ENCODE results near the gene AANAT.

Gene AANAT

DNA sequence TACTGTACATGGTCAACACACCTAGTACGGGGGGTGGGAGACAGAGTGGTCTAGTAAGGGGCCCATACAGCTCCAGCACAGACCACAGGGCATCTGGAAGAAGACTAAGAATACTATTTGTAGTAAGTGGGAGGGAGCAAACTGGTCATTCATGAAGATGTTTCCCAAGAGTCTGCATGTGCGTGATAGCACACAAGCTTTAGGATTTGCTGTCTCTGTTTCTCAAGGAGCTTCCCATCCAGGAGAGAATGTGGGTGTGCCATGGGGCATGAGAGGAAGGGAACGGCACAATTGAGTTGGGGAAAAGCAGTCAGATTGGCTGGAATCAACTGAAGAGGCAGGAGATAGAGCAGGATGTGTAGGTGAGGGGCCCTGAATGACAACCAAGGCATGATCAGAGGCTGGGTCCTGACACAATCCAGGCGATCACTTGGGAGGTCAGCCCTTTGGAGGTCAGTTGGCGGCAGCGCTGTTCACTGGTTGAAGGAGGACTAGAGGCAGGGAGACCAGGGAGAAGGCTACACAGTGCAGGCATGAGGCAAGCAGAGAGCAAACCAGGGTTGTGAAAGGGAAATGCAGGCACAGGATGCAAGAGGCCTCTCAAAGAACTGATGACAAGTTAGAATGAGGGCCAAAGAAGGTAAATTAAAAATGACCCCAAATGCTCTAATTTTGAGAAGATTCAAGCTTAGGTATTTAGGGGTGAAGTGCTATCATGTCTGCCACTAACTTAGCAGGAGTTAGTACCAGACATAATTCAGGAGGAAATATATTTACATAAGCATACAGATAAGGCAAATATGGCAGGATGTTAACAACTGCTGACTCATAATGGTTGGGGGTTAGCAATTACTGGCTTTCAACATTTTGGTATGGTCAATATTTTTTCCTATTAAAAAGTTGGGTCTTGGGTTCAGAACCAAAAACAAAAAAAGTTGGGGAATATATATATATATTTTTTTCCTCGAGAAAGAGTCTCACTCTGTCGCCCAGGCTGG, 24.8 kb upstream of the AANAT start:
- no peak for DNase-seq (ENCODE audit: low read depth)

DNA sequence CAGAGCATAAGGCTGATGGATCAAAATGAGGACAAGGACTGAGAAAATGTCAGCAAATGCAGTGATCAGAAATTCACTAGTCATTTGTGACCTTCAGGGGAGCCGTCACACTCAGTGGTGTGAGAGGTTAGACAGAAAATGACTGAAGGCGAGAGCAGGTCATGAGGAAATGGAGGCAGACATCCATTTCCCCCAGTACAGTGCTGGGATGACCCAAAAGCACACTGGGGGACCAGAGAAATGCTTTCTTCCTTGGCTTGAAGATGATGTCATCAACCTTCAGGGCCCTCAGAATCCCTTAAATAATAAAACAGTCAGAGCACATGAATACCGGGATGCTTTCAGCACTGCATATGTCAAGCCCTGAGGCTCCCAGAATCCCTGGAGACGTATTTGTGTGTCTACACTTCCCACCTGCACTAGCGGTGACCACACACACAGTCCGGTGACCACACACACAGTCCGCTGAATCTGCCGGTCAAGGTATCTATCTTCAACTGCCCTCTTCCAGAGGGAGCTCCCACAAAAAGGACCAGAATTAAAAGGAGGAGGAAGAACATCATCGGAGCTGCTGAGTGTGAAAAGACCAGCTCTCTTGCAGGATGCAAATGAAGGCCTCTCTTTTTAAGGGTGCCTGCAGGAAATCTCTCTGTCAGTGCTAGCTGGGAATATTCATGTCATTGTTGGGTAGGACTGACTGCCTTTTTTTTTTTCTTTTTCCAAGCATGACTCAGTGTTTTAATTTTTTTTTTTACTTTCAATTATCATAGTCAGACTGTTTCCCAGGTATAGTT, 22.7 kb upstream of the AANAT start:
- DNase-seq (ENCODE audit: low read depth): no peak

DNA sequence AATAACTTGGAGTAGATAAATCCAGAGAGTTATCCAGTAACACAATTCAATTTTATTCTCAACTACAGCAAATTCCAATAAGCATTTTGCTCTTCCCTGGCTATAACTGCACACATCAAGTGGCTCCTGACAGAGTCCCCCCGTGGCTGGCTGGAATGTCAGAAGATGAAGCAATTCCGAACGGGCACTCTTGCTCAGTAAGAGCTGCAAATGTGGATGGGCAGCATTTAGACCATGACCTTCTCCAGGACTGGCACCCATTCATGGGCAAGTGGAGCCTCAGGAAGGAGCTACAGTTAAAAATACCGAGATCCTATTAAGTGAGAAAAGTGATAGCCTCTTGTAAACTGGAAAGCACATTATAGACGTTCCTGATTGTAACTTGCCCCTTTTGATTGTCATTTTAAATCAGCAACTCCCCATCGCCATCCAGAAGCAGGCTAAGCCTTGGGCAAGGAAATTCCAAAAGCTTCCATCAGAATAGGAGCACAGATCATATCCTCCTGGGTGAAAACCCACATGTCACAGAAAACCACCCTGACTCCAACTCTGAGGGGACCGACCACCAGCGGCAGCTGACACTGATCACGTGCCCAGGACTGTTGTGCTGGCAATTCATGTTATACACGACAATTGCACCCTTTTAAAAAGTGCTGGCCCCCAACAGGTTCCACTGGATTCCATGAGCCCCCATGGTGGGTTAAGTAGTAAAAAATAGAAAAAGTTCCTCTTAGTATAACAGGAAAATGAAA, 21.5 kb upstream of the AANAT start:
- no peak for DNase-seq (ENCODE audit: low read depth)

DNA sequence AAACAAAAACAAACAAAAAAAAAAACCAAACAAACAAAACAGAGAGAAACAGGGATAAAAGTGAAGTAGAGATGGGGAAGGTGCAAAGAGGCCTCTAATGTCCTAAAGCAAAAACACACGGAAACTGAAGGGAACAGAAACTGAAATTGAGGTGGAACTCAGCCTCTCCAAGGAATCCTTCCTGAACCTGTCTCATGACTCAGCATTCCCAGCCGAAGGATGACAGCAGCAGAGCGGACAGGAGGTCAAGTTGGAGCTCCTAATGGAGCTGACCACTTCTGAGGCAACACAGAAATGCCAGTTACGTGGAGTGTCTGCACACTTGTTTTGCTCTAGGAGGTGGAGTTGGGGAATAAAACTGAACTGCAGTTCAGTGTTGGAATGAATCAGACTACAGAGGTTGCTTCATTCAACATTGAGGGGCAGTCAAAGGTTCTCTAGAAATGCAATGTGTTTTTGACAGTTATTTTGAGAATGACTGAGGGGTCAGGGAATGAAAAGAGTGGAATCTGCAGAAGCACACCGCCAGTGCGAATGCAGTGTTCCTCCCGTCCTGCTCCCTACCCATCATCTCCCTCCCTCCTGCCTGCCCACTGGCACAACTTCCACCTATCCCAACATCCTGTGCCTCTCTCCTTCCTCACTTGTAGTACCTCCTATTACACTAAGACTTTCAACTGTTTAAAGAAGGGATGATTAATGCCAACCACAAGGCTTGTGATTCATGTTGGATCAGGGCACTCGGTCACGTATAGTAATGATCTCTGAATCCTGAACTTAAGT, 20.8 kb upstream of the AANAT start:
- DNase-seq (ENCODE audit: low read depth): no peak

DNA sequence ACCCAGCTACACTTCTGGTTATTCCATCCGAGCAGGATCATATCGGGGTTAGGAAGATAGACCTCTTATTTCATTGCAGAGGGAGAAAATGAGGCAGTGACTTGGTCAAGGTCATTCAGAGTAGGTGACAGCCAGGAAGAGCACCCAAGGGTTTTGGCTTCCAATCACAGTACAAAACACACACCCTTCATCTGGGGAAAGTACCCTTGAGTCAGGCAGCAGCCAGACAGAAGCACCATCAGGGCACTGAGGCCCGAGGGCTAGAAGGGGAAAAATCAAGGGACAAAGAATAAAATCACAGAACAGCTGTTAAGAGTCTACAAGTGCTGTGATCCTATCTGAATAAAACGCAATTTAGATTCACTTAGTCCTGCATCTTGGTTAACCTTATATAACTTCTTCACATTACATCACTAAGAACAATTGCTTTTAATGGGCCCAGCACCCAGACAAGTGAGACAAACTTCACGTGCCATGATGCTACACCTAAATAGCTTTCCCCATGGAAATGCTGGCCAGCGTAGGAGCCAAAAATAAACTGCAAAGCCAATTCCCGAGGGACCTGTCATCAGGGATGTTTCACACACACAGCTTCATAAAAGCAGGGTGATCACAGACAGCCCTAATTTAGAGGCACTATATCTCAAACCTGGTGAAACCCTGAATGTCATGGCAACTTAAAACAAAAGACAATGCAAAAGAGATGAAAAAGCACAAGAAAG, 19.3 kb upstream of the AANAT start:
- no peak for DNase-seq (ENCODE audit: low read depth)

DNA sequence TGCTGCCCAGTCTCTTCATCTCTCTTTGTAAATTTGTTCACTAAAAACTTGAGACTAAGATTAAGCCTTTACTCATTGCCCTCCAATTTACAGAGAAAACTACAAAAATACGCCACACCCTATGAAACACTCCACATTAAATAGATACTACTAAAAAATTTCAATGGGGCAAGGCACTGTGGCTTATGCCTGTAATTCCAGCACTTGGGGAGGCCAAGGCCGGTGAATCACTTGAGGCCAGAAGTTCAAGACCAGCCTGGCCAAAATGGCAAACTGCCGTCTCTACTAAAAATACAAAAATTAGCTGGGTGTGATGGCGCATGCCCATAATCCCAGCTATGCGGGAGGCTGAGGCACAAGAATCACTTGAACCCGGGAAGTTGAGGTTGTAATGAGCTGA, 18.3 kb upstream of the AANAT start:
- DNase-seq (ENCODE audit: low read depth): no peak

GRCh38 chr17:76451506-76451905, 15.9 kb upstream of the AANAT start:
- no peak for DNase-seq (ENCODE audit: low read depth)

DNA sequence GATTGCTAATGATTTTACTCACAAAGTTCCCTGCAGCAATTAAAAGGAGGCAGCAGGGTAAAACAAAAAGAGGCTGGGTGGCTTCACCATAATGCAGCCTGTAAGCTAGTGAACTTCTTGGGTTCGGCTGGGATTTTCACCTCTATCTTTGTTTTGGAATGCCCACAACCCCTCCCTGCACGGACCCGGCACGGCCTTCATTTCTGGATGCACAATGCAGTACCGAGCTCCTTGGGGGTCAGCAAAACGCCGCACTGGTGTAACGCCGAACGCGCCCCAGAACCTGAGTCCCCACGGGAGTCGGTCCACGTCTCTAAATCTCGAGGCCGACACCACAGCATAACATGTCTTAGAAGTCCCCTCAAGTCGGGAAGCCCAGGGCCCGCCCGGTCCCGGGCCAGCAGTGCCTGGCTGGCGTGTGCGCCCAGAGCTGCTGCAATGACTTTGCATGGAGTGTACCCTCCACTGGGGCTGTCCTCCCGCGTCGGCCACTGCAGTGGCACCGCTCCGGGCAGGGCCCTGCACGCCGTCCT, 15.2 kb upstream of the AANAT start:
- no peak for DNase-seq (ENCODE audit: low read depth)

DNA sequence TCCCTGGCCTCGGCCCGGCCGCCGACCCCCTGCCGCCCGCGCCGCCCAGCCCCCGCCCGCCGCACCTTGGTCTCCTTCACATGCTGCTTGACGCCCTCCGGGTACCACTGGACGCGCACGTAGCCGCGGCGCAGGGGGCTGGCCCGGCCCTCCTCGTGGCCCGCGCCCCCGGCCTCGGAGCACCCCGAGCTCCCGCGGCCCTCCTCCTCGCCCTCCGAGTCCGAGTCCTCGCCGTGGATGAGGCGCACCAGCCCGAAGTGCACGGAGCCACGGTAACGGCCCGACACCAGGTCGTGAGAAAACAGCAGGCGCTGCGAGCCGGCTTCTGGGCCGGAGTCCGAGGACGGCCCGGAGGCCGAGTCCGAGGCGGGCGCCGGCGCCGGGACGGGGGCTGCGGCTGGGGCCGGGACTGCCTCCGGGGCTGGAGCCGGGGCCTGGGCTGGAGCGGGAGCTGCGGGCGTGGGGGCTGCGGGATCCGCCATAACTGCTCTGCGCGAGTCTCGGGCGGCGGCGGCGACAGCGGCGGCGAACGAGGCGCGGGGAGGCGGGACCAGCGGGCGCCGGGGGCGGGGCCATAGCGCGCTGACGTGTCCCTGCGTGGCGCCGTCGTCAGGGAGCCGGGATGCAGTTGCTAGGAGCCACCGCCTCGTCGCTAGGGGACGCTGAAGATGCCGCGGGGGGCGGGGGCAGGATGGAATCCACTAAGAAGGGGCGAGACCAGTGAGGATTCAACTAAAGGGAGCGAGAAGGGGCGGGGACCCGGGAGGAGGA, 14.6 kb upstream of the AANAT start, which contains the start of gene UBE2O:
UBE2O (minus strand) TSS at position 493 of the 771 bp plus-strand sequence; CDS start at position 482, 11 bp downstream.
- no peak for DNase-seq (ENCODE audit: low read depth)

GRCh38 chr17:76453431-76453743, 14.0 kb upstream of the AANAT start:
- DNase-seq (ENCODE audit: low read depth): no peak

DNA sequence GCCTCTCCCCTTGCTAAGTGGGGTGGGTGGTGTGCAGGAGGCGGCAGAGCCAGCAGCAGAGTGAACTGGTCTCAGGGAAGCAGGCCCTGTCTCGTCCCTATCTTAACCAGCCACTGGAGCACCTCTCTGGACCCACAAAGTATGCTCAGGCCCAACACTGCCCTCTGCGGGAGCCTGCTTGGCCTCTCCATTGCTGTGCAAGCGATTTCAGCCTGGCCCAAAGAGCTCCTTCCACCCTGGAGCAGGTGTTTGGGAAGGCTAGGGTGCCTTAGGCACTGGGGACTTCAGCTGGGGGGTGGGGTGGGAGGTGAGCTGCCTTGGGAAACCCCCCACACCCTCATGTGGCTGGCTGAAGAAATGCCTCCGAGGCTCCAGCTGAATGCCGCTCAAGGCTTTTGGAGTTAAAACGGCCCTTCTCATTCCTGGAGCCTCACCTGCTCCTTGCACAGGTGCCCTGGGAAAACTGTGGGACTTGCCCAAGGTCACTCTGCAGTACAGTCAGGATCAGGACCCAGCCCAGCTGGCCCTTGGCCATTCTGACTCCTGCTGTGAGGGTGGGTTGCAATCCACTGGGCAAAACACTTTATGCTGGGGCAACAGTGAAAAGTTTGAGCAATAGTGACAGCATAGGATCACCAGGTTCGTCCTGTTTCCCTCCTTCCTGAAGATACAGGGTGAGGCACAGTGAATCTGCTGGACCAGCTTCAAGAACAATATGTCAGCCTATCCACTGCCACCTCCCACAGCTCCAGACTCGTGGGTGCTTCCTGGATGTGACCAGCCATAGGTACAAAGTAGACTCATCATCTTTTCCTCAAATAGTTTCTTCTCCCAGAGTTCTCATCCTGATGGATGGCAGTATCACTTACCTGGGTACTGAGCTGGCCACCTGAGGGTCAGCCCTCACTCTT, 8.6 kb upstream of the AANAT start:
- no peak for DNase-seq (ENCODE audit: low read depth)

GRCh38 chr17:76459674-76460073, 7.7 kb upstream of the AANAT start:
- DNase-seq (ENCODE audit: low read depth): no peak

- DNase-seq (ENCODE audit: low read depth): no peak
These were observed 5.4 kb upstream of the AANAT start for GRCh38 chr17:76461765-76462555.

DNA sequence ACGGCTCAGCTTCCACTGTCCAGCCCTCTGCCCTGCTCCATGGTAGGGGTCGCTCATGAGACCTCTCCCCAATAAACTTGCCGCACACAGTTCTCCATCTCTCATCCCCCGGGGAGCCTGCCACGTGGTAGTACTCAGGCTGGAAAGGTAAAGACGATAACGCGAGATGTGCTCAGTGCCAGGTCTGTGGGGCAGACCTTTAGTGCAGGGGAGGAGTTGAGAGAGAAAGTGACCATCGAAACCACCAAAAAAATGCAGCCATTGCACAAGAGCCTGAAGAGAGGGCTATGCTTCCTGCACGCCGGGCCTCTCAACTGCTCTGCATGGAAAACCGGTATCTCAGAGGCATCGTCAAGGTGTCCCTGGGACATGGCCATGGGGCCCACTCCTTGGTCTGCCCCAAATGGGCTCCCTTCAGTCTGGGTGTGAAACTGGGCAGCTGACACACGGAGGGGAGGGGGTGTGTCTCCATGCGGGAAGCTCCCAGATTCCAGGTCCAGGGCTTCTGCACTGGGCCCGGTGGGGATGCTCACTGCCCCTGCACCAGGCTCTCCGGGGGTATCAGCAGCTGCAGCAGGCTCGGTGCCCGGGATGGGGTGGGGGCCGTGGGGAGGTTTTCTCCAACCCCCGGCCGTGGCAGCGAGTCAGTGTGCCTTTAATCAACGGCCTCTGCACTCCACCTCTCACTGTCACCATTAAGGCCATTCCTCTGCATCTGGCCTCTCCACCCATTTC, 4.7 kb upstream of the AANAT start:
- no peak for DNase-seq (ENCODE audit: low read depth)

DNA sequence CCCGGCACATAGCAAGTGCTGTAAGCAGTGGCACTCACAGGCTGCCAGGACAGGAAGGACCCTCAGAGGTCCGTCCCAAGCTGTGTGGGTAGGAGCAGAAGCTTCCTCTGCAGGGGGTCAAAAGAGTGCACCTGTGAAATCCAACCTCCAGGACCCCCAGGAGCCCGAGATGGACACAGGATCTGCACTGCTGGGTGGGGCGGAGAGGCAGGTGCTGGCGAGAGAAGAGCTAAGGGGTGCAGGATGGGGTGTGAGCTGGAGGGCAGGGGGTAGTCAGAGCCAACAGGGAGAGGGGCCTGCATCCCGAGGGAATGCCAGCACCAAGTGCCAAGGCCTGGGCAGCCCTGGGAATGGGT, 650 bp upstream of the AANAT start:
- no peak for DNase-seq (ENCODE audit: low read depth)

DNA sequence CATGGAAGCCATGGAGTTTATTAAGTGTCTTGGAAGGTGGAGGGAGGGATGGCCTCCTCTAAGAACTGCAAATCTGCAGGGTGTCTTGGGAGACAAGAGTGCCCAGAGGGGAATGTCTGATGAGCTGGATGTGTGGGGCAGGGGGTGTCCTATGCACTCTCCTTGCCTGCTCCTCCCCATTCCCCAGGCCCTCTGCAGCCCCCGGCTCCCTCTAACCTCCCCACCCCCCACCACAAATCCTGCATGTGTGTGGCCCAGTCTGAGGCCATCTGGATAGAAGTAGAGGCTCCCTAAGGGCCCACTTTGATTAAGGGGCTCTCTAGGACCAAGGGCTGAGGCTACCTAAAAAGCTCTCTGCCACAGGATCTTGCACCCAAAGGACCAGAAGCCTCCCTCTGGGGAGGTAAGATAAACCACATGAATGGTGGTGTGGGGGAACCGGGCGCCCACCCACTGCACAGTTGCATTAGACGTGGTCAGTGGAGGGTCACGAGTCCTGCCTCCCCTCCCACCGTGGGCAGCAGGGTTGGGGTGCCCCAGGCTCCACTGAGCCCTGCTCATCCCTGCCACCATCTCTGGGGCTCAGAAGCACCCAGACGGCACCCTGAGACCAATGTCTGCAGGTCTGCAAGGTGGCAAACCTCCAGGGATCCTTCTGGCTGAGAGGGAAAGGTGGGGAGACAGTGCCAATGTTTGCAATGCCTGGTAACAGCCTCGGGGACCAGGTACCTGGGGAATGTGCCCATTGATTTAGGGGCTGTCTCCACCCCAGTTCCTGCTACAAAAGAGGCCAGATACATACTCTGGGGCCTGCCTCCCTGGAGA, 618 bp downstream of the AANAT start:
- no peak for DNase-seq (ENCODE audit: low read depth)
